ENCODE measurements around the gene DCAF5. TPM values are rescaled to one million over a fixed set of nuclear protein-coding genes. Genes with fewer than 3 reads are reported as not detected.

Gene DCAF5
- total RNA-seq, 2 experiments from 2014 or later, result 44.6 to 48.9 TPM

- CTCF ChIA-PET, result interaction anchor here (0.7 to 2.1 kb wide), 13 partner anchors 8 to 245 kb away, joined by 3 to 16 read pairs (median 3); no protein-coding TSS in a partner anchor
Observed at GRCh38 chr14:69107407-69108003, 45.4 kb downstream of the DCAF5 start.

GRCh38 chr14:69106451-69106850 is 46.5 kb downstream of the DCAF5 start:
- H3K36me3 Mint-ChIP-seq (ENCODE audit: low read depth), result peaks cover 15% of the 10 kb centered on the region
- POLR2A ChIA-PET, result no interaction called here
- no peak for DNase-seq
- CTCF ChIA-PET, result interaction anchor here (0.7 to 2.1 kb wide), 4 partner anchors 15 to 244 kb away, joined by 3 to 16 read pairs (median 3); no protein-coding TSS in a partner anchor
- H3K9me3 Mint-ChIP-seq, result no peaks in the 10 kb centered on the region
- no peaks in the 10 kb centered on the region for H3K27me3 Mint-ChIP-seq
- no peak overlapping the region for H3K4me3 Mint-ChIP-seq
- H3K4me1 Mint-ChIP-seq, result peaks cover 5% of the 10 kb centered on the region
- no peak overlapping the region for H3K27ac Mint-ChIP-seq

More at GRCh38 chr14:69107407-69108003, 45.4 kb downstream of the DCAF5 start:
- Mint-ChIP-seq H3K36me3 (ENCODE audit: low read depth) (peaks cover 20% of the 10 kb centered on the region), H3K4me1 (peaks cover under 1% of the 10 kb centered on the region), H3K4me3 (no peak overlapping the region), H3K9me3 (no peaks in the 10 kb centered on the region), H3K27ac (peak overlapping the region; percentile 52), H3K27me3 (no peaks in the 10 kb centered on the region)
- DNase-seq, result peak; percentile 52
- POLR2A ChIA-PET, result no interaction called here

GRCh38 chr14:69105326-69105725 is 47.6 kb downstream of the DCAF5 start:
- DNase-seq, result no peak
- CTCF ChIA-PET, result no interaction called here
- Mint-ChIP-seq H3K4me1 (peaks cover 9% of the 10 kb centered on the region), H3K27me3 (no peaks in the 10 kb centered on the region), H3K4me3 (no peak overlapping the region), H3K9me3 (no peaks in the 10 kb centered on the region), H3K27ac (no peak overlapping the region), H3K36me3 (ENCODE audit: low read depth) (peaks cover 11% of the 10 kb centered on the region)
- POLR2A ChIA-PET, result no interaction called here

GRCh38 chr14:69101331-69101826 is 51.5 kb downstream of the DCAF5 start:
- H3K36me3 Mint-ChIP-seq (ENCODE audit: low read depth), result peaks cover 7% of the 10 kb centered on the region
- no peak overlapping the region for H3K4me3 Mint-ChIP-seq
- DNase-seq, result peak; percentile 23
- ChIA-PET POLR2A (no interaction called here), CTCF (interaction anchor here (0.6 to 0.8 kb wide), 4 partner anchors 11 to 239 kb away, joined by 3 to 5 read pairs (median 4); no protein-coding TSS in a partner anchor)
- H3K9me3 Mint-ChIP-seq, result no peaks in the 10 kb centered on the region
- no peak overlapping the region for H3K27ac Mint-ChIP-seq
- H3K4me1 Mint-ChIP-seq, result peaks cover 10% of the 10 kb centered on the region
- H3K27me3 Mint-ChIP-seq, result no peaks in the 10 kb centered on the region

- no peaks in the 10 kb centered on the region for H3K9me3 Mint-ChIP-seq
- H3K4me1 Mint-ChIP-seq, result peaks cover 19% of the 10 kb centered on the region
- ChIA-PET CTCF (interaction anchor here (1.2 kb wide), 1 partner anchor 9 kb away, joined by 3 read pairs; no protein-coding TSS in a partner anchor), POLR2A (interaction anchor here (0.6 kb wide), 1 partner anchor 141 kb away, joined by 4 read pairs; no protein-coding TSS in a partner anchor)
- no peak overlapping the region for H3K27ac Mint-ChIP-seq
- peaks cover 9% of the 10 kb centered on the region for H3K36me3 Mint-ChIP-seq (ENCODE audit: low read depth)
- no peak overlapping the region for H3K4me3 Mint-ChIP-seq
- H3K27me3 Mint-ChIP-seq, result no peaks in the 10 kb centered on the region
- DNase-seq, result no peak
Observed at GRCh38 chr14:69097974-69098373, 54.9 kb downstream of the DCAF5 start.

- Mint-ChIP-seq H3K4me1 (peaks cover 18% of the 10 kb centered on the region), H3K27ac (no peak overlapping the region), H3K9me3 (no peaks in the 10 kb centered on the region), H3K36me3 (ENCODE audit: low read depth) (peaks cover 8% of the 10 kb centered on the region), H3K4me3 (no peak overlapping the region), H3K27me3 (no peaks in the 10 kb centered on the region)
- POLR2A ChIA-PET, result no interaction called here
- no peak for DNase-seq
- CTCF ChIA-PET, result no interaction called here
Observed at GRCh38 chr14:69096781-69097475, 56.0 kb downstream of the DCAF5 start.

- no peak overlapping the region for H3K27ac Mint-ChIP-seq
- no peak overlapping the region for H3K4me3 Mint-ChIP-seq
- no peaks in the 10 kb centered on the region for H3K9me3 Mint-ChIP-seq
- peaks cover 9% of the 10 kb centered on the region for H3K36me3 Mint-ChIP-seq (ENCODE audit: low read depth)
- H3K27me3 Mint-ChIP-seq, result no peaks in the 10 kb centered on the region
- no peak for DNase-seq
- CTCF ChIA-PET, result no interaction called here
- POLR2A ChIA-PET, result no interaction called here
- peaks cover 12% of the 10 kb centered on the region for H3K4me1 Mint-ChIP-seq
Observed at GRCh38 chr14:69096246-69096645, 56.7 kb downstream of the DCAF5 start.

GRCh38 chr14:69094481-69094880 is 58.4 kb downstream of the DCAF5 start:
- Mint-ChIP-seq H3K27me3 (no peaks in the 10 kb centered on the region), H3K27ac (no peak overlapping the region), H3K36me3 (ENCODE audit: low read depth) (peaks cover 18% of the 10 kb centered on the region), H3K4me1 (peaks cover 11% of the 10 kb centered on the region), H3K9me3 (no peaks in the 10 kb centered on the region), H3K4me3 (no peak overlapping the region)
- CTCF ChIA-PET, result no interaction called here
- DNase-seq, result no peak
- POLR2A ChIA-PET, result no interaction called here

GRCh38 chr14:69093631-69094421 is 59.1 kb downstream of the DCAF5 start:
- H3K36me3 Mint-ChIP-seq (ENCODE audit: low read depth), result peaks cover 20% of the 10 kb centered on the region

GRCh38 chr14:69092840-69093422 is 60.0 kb downstream of the DCAF5 start:
- H3K4me3 Mint-ChIP-seq, result no peak overlapping the region
- H3K27ac Mint-ChIP-seq, result no peak overlapping the region
- H3K36me3 Mint-ChIP-seq (ENCODE audit: low read depth), result peaks cover 20% of the 10 kb centered on the region
- ChIA-PET POLR2A (interaction anchor here (0.6 kb wide), 1 partner anchor 304 kb away, joined by 3 read pairs; no protein-coding TSS in a partner anchor), CTCF (interaction anchor here (0.8 kb wide), 1 partner anchor 182 kb away, joined by 4 read pairs; no protein-coding TSS in a partner anchor)
- no peaks in the 10 kb centered on the region for H3K27me3 Mint-ChIP-seq
- no peak for DNase-seq
- peaks cover 18% of the 10 kb centered on the region for H3K4me1 Mint-ChIP-seq
- H3K9me3 Mint-ChIP-seq, result no peaks in the 10 kb centered on the region

More at GRCh38 chr14:69093631-69094421, 59.1 kb downstream of the DCAF5 start:
- Mint-ChIP-seq H3K27me3 (no peaks in the 10 kb centered on the region), H3K4me1 (peaks cover 13% of the 10 kb centered on the region), H3K27ac (no peak overlapping the region), H3K4me3 (no peak overlapping the region), H3K9me3 (no peaks in the 10 kb centered on the region)
- ChIA-PET CTCF (interaction anchor here (0.8 kb wide), 2 partner anchors 10 to 182 kb away, joined by 3 to 4 read pairs; no protein-coding TSS in a partner anchor), POLR2A (interaction anchor here (0.6 kb wide), 1 partner anchor 303 kb away, joined by 3 read pairs; no protein-coding TSS in a partner anchor)
- DNase-seq, result no peak

- Mint-ChIP-seq H3K9me3 (no peaks in the 10 kb centered on the region), H3K4me1 (peaks cover 18% of the 10 kb centered on the region), H3K27me3 (no peaks in the 10 kb centered on the region), H3K27ac (no peak overlapping the region), H3K36me3 (ENCODE audit: low read depth) (peaks cover 21% of the 10 kb centered on the region), H3K4me3 (no peak overlapping the region)
- no peak for DNase-seq
- CTCF ChIA-PET, result interaction anchor here (0.7 to 2.1 kb wide), 3 partner anchors 8 to 16 kb away, joined by 3 to 8 read pairs (median 4); no protein-coding TSS in a partner anchor
- POLR2A ChIA-PET, result no interaction called here
Observed at GRCh38 chr14:69091695-69092094, 61.2 kb downstream of the DCAF5 start.

- no peaks in the 10 kb centered on the region for H3K9me3 Mint-ChIP-seq
- peaks cover 18% of the 10 kb centered on the region for H3K4me1 Mint-ChIP-seq
- H3K27me3 Mint-ChIP-seq, result no peaks in the 10 kb centered on the region
- CTCF ChIA-PET, result interaction anchor here (0.6 to 2.1 kb wide), 8 partner anchors 8 to 177 kb away, joined by 3 to 8 read pairs (median 3); no protein-coding TSS in a partner anchor
- no peak overlapping the region for H3K27ac Mint-ChIP-seq
- H3K36me3 Mint-ChIP-seq (ENCODE audit: low read depth), result peaks cover 23% of the 10 kb centered on the region
- H3K4me3 Mint-ChIP-seq, result no peak overlapping the region
- DNase-seq, result no peak
- POLR2A ChIA-PET, result no interaction called here
Observed at GRCh38 chr14:69091006-69091405, 61.9 kb downstream of the DCAF5 start.

All from activated CD4-positive, alpha-beta T cell treated with anti-CD3 and anti-CD28 coated beads, Interleukin-2, amount 10 ng/mL, durations not matched to agents 7 days and 5 days (primary cell).